ENCODE data around the gene C1orf232. TPM values are rescaled to one million over a fixed set of nuclear protein-coding genes. Genes with fewer than 3 reads are reported as not detected.

The C1orf232 gene
- total and polyA plus RNA-seq, 9 of the 15 experiments (the other 6 are each of a cell fraction or from before 2014, with no cell fraction given): not detected

- TF ChIP-seq CLOCK (CRISPR knock-in tag; IDR thresholded peaks at IDR 0.05; ENCODE audit: borderline replicate concordance) (no peak), MCM3 (IDR thresholded peaks at IDR 0.05) (no peak), GTF2A2 (tag; IDR thresholded peaks at IDR 0.05) (peak; percentile 74), TRIM24 (IDR thresholded peaks at IDR 0.05) (no peak), PURB (CRISPR knock-in tag; IDR thresholded peaks at IDR 0.05; ENCODE audit: low read depth) (no peak), FOXA3 (CRISPR knock-in tag; conservative IDR thresholded peaks at IDR 0.05 in 1 of 2, IDR thresholded peaks at IDR 0.05 in 1 of 2) (no peak), ZNF212 (CRISPR knock-in tag; IDR thresholded peaks at IDR 0.05) (no peak), ZNF224 (CRISPR knock-in tag; IDR thresholded peaks at IDR 0.05) (no peak), POLR3G (IDR thresholded peaks at IDR 0.05; ENCODE audit: extremely low read depth, insufficient read length, insufficient replicate concordance) (no peak), TEAD2 (tag; IDR thresholded peaks at IDR 0.05) (no peak), ZEB2 (IDR thresholded peaks at IDR 0.05) (no peak), FUS (optimal IDR thresholded peaks at IDR 0.05; ENCODE audit: low read depth, low read length) (no peak), IRF2 (CRISPR knock-in tag; IDR thresholded peaks at IDR 0.05) (no peak), ZNF232 (CRISPR knock-in tag; IDR thresholded peaks at IDR 0.05) (no peak), ZNF75A (CRISPR knock-in tag; IDR thresholded peaks at IDR 0.05) (peak; percentile 42; the same call in 1 of the 2 replicates), HINFP (tag; conservative IDR thresholded peaks at IDR 0.05; ENCODE audit: low read depth) (peak; percentile 67)
- TF ChIP-seq, protein P1, sequence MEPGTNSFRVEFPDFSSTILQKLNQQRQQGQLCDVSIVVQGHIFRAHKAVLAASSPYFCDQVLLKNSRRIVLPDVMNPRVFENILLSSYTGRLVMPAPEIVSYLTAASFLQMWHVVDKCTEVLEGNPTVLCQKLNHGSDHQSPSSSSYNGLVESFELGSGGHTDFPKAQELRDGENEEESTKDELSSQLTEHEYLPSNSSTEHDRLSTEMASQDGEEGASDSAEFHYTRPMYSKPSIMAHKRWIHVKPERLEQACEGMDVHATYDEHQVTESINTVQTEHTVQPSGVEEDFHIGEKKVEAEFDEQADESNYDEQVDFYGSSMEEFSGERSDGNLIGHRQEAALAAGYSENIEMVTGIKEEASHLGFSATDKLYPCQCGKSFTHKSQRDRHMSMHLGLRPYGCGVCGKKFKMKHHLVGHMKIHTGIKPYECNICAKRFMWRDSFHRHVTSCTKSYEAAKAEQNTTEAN (CRISPR knock-in tag; IDR thresholded peaks at IDR 0.05): no peak
Measured at GRCh38 chr1:26124418-26125331, 44.1 kb downstream of the C1orf232 start (continued).
